ENCODE results near the gene LIN28A.

LIN28A gene

DNA sequence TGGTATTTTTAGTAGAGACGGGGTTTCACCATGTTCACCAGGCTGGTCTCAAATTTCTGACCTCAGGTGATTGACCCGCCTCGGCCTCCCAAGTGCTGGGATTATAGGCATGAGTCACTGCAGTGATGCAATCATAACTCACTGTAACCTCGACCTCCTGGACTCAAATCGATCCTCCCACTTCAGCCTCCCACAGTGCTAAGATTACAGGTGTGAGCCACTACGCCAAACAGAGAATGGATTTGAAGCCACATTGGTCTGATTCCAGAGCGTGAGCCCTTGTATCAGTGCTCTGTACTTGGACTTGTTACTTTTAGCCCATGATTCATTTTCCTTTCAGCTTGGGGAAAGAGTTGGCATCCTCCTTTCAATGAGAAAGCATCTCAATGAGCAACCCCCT lies 23.2 kb upstream of the LIN28A start:
- DNase-seq (ENCODE audit: low read depth in 2 of 2) = no peak

DNA sequence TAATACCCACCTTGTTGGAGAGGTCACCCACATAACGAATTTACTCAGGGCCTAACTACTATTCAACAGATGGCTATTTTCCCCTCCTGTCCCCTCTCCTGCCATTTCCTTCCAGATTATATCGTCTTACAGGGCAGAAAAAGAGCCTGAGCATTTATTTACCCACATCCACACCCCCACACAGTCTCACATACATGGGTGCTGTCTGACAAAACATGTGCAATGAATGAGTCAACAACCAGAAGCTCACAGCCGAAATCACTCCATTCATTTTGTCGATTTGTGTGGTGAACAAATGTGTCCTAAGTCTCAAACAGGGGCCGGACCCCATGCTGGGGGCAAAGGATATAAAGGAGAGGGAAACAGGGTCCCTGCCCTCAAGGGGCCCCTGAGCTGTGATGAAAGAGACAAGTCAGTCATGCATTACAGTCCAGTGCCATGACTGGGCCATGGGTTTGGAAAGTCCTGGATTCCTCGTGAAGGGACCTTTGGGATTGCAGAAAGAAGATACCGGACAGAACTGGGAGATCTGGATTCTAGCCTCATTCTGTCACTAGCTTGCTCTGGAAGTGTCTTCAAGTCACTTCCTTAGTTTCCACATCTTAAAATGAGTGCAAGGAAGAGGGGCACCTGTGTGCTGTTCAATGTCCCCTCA lies 21.7 kb upstream of the LIN28A start:
- DNase-seq (ENCODE audit: low read depth in 2 of 2) = no peak

DNA sequence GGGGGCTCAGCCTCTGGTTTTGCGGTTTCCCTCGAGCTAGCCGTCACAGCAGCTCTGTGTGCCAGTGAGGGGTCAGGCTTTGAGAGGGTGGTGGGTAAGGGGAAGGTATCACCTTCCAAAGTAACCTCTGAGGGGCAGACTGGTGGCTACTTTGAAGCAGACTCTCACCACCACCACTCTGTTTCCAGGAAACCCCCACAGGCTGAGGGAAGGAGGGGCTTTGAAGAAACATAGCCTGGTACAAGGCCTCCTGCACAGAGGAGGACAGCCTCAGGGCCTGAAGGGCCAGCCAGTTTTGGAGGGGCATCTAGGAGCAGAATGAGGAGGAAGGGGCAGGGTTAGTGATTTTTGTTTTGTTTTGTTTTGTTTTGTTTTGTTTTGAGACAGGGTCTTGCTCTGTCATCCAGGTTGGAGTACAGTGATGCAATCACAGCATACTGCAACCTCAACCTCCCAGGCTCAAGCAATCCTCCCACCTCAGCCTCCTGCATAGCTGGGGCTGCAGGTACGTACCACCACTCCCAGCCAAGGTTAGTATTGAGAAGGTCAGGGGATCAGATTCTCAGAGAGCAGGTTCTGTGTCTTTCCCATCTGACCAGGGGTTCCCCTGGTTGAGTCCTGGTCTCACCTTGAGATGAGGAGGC lies 20.9 kb upstream of the LIN28A start:
- DNase-seq (ENCODE audit: low read depth in 2 of 2) = no peak

DNA sequence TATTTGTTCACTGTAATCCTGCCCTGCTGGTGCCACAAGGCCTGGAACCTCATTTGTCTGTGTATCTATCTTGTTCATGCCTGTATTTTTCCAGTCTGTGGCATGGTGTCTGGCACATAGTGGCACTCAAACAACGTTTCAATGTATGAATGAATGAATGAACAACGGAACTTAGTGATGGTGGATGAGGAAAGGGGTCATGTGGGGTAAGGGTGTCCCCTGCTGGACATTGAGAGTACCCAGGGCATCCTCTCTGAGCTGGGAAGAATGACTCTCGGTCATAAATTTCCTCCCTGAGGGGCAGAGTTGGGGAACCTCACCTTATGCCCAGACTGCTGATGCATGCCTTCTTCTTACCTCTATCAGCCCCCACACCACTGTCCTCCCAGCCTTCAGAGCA lies 19.2 kb upstream of the LIN28A start:
- no peak for DNase-seq (ENCODE audit: low read depth in 2 of 2)

DNA sequence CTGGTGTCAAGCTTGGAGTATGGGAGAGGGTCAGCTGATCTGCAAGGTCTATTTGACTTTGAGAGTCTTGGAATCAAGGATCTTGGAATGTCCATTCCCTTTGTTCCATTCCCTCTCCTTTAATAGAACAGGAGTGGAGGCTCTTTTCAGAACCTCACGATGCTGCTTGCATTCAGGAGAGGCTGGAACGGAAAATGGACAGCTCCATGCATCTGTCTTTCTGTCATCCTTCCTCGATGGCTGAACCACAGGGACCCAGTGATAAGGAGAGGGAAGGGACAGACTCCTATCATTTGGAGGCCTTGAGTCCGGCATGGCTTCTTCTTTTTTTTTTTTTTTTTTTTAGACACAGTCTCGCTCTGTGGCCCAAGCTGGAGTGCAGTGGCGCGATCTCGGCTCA lies 14.9 kb upstream of the LIN28A start:
- DNase-seq (ENCODE audit: low read depth in 2 of 2) = no peak

DNA sequence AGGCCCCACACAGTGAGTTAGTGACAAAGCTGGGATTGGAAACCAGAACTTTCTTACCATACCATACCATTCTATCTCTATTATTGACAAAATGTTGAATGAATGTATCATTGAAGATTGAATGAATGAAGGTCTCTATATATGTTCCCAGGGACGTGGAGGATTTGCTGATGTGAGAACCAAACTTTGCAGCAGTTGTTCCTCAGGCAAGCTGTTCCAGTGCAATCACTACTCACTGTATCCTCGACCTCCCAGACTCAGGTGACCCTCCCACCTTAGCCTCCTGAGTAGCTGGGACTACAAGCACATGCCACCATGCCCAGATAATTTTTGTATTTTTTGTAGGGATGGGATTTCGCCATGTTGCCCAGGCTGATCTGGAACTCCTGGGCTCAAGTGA lies 11.6 kb upstream of the LIN28A start:
- DNase-seq (ENCODE audit: low read depth in 2 of 2) = no peak

DNA sequence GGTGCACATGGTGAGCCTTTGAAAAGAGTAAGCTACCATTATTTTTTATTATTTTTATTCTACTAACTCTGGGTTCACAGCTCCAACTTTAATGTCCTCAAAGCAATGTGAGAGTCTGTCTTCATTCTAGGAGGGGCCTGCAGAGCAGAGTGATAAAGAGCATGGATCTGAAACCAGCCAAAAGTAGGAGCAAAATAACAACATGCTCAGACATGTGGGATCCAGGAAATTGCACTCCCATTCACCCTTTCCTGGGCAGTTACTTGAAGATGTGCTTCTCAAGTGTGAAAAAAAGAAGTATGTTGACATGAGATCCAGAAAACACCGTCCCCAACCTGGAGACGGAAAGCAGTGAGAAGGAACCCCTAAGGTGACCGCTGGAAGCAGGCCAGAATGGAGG lies 8.7 kb upstream of the LIN28A start:
- DNase-seq (ENCODE audit: low read depth in 2 of 2) = no peak

DNA sequence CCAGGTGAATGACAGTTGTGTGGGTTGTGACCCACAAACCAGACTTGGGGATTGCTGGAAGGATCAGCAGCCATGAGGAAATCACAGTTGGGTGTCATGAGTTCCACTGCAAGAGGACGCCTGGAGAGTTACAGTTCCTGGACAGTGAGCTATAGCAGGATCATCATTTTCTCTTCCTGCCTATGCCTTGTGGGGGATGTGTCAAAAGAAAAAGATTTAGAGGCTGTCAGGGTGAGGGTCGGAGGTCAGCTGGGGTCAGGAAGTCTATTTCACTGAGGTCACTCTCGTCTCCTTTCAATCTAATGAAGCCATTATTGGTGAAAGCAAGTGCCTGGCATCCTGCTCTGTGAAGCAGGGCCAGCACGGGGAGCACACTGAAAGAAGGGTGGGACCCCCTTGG lies 7.0 kb upstream of the LIN28A start:
- DNase-seq (ENCODE audit: low read depth in 2 of 2) = no peak

DNA sequence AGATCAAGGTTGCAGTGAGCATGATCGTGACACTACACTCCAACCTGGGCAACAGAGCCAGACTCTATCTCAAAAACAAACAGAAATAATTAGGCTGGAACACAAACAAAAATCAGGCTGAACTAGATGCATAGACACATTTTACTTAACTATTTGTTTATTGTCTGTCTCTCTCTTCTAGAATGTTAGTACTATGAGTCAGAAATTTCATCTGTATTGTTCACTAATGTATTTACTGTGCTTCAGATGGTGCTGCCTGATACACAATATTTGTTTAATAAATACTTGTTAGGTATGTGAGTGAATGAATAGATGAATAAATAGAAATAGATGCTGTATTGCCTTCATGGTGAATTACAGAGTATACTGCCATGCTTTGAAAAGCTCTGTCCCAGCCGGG lies 6.0 kb upstream of the LIN28A start:
- no peak for DNase-seq (ENCODE audit: low read depth in 2 of 2)

DNA sequence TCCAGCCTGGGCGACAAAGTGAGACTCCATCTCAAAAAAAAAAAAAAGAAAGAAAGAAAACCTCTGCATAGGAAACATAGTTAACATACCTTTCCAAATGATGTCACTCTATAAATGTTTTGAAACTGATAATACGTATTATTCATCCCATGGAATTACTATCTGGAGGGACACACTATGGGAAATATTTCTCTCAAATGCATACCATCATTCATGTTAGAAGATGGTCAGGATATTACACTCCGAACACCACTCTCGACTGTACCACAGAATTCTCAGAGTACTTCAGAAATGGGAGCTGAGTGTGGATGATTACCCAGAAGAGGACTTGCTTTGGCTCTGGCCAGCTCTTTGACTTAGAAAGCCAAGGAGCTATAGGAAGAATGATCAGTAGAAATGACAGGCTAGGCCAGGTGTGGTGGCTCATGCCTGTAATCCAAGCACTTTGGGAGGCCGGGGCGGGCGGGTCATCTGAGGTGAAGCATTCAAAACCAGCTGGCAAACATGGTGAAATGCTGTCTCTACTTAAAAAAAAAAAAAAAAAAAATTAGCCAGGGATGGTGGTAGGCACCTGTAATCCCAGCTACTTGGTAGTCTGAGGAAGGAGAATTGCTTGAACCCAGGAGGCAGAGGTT lies 5.2 kb upstream of the LIN28A start:
- peak; percentile 19 to 24 for DNase-seq (ENCODE audit: low read depth in 2 of 2)

DNA sequence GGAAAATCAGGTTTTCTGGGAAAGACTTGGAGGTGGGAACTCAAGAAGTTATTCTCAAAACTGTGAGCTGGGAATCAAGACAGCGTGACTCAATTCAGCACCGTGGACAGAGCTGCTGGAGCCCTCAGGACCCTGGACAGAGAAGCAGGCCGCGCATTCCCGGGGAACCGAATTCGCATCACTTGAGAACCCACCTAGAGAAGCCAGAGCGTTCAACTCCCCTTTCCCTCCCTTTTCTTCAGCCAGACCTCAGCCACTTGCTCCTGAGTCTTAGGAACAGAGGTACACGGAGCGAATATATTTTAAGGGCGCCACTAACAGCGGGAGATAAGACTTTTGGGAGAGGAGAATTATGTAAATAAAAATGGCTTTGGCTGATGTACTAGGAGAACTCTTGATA lies 2.0 kb upstream of the LIN28A start:
- peak in 1 of 2 experiments; percentile 29 for DNase-seq (ENCODE audit: low read depth in 2 of 2)

DNA sequence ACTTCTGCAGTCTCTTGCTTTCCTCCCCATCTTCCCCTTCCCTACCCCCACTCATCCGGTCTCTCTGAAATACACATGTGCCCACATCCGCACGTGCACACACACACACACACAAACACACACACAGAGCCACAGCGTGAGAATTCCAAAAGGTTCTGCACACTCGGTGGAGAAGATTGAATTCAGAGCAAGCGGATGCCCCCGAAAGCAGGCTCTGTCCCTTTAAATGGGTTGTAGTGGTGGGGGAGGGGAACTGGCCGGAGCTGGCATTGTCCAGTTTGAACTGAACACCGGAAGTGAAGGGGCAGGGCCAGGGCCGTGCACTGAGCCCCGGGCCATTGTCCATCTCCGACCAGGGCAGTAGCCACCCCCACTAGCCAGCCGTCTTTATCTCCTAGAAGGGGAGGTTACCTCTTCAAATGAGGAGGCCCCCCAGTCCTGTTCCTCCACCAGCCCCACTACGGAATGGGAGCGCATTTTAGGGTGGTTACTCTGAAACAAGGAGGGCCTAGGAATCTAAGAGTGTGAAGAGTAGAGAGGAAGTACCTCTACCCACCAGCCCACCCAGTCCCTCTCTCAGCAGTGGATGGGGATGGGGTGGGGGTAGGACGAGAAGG lies 1.3 kb upstream of the LIN28A start:
- DNase-seq (ENCODE audit: low read depth in 2 of 2) = no peak

DNA sequence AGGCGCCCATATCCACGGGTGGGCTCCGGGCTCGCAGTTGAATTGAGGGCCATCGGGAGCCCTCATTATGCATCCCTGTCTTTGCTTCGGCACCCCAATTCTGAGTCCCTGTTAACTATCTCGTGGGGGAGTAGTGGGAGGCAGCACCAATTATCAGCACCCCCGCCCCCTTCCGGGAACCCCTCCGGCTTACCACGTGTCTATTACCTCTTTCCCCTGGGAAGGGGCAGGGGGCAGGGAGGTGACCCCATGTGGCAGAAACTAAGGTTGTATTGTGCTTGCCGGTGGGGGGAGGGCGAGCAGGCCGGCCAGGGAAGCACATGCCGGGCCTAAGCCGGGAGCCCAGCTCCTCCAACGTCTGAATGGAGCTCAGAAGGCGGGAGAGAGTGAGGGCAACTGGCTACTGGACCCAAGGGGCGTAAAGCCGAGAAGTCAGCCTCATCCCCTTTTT lies 1.0 kb downstream of the LIN28A start:
- no peak for DNase-seq (ENCODE audit: low read depth in 2 of 2)

DNA sequence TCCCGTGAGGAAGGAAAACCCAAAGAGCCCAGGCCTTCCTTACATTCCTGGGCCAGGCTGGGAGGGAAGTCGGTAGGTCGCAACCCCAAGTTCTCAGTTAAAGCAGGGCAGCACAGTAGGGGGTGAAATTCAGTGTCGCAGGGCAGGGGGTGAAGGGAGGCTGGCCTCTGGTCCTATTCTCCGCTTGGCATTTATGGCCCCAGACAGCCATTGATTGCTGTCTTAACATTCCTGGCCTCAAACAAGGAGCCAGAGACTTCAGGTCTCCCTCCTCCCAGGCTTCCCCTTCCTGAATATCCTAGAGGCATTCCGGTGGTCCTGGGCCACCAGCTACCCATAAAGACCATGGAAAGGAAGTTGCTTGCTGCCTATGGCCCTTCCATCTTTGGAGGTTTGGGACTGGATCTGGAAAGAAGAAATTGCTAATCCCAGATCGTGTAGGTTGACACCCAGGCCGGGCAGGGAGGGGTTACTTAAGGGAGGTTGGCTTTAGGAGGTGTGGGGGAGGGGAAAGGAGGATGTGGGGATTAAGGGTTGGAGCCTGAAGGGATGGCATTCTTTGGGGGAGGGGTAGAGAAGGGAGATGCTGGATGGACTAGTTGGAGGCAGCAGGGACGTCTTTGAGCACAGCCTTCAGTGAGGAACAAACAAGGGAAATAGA lies 1.7 kb downstream of the LIN28A start:
- no peak for DNase-seq (ENCODE audit: low read depth in 2 of 2)

DNA sequence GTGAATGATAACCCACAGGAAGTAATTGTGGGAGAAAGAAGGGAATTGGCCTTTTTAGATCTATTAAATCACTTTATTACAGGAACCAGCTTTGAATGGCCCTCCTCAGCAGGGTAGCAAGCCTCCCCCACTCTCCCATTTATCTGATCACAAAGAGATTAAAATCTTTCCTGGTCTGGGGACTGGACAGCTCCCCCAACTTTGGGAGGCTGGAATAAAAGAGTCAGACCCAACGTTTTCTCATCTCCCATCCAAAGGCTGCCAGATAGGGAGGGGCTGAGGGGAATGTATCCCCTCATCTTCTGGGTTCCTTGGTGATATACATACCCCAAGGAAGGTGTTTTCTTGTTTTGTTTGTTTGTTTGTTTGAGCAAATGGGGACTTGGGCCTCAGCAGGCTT lies 2.4 kb downstream of the LIN28A start:
- no peak for DNase-seq (ENCODE audit: low read depth in 2 of 2)

DNA sequence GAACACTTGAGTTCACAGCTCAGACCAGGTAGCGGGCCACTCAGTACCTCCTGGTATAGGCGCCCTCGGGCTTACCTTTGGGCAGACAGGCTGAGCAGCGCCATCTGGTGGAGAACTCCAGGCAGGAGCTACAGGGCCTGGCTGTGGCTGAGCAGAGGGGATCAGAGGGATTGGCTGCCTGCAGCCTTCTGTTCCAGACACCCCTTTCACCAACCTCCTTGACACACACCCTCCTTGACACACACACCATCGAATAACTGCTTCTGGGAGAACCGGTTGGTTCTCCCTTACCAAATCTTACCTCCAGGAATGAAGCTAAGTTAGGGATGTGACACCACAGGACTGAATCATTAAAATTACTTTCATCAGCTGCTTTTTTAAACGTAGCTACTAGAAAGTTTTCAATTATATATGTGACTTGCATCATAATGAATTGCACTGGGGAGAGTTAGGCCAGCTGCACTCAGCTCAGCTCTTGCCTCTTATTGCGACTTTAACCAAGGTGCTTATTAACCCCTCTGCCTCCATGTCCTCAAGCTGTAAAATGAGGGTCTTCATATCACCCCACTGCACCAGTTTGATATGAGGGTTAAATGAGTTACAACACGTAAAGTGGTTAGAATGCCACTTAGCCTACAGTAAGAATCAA lies 6.6 kb downstream of the LIN28A start:
- peak; percentile 6 to 8 for DNase-seq (ENCODE audit: low read depth in 2 of 2)

DNA sequence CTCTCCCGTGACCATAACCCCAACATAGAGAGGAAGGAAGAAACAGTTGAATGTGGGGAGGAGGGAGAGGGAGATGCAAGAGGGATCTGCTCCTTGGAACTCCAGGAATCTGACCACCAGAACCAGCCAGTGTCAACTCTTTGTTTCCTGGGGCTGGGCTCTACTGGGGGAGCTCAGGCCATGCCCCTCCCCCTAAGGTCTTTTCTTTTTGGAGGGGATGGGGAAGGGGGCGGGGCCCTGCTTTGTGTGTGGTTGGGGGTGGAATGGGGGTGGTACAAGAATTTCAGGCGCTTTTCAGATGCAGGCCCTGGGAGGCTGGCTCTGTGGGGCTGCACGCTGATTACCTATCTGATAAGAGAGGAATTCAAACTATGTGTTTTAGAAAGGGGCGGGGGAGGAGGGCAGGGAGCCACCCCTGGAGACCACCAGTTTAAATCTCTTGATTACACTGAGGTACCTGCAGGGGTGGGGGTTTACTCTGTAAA lies 8.3 kb downstream of the LIN28A start:
- no peak for DNase-seq (ENCODE audit: low read depth in 2 of 2)

DNA sequence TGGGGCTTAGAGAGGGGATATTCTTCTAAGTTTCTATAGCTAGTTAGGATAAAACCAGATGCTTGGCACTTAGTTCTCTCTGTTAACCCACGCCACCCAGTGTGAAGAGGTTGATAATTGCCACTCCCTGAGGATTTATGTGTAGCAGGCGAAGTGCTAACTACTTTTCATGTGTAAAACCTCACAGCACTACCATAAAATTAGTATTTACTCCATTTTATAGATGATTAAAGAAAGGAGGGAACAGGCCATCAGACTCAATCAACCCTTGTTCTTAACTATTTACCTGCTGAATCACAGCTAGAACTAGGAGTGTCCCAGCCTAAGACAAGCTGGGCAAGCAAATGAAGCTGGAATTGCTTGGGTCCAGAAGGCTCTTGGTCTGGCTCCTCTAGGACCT lies 8.9 kb downstream of the LIN28A start:
- no peak for DNase-seq (ENCODE audit: low read depth in 2 of 2)

DNA sequence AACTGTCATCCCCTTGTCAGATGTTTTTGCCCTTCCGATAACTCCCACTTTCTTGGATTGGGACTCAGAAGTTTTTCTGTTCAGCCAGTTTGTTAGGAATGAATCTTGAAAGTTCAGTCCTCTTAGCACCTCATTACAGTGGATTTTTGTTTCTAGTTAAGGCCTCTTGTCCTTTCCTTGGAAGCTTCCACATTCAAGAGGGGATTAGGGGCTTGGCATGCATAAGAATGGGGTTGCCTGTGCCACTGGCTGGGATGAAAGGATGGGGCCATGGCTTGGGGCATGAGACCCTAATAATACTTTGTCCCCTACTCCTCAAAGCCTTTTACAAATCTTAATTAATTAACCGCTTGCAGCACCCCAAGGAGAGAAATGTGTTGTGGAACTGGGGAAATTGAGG lies 19.1 kb downstream of the LIN28A start:
- no peak for DNase-seq (ENCODE audit: low read depth in 2 of 2)

DNA sequence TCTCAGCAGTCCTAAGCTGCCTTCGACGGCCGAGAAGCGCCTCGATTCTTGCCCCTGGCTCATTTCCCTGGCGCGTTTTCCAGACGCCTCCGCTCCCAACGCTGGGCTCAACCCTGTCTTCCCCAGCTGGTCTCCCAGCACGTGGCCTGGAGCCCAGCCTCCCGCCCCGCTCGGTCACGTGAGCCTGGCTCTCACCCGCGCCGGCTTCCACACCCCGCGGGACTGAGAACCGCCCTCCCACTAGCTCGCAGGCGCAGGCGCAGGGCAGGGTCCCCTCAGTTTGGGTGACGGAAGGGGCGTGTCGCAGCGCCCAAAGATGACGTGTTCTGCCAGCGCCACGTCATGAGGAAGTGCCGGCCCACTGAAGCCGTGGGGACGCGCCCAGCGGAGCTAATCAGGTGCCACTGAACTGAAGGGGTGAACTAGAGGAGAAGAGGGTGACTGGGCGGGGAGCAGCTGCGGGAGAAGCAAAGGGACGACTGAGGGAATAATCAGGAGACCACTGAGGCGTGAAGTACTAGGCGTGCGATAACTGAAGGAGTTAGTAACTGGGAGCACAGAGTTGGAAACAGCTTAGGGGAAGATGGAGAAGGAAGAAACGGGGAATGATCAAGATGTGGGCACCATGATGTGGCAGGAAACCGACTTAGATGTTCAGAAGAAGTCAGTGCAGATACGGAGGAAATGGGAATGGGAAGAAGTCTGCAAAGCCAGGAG lies 21.5 kb downstream of the LIN28A start, which contains the start of gene DHDDS:
TSS of gene DHDDS (plus strand) at position 343 of the 717 bp plus-strand sequence. CDS start 625 bp downstream, outside the sequence.
- peak; percentile 95 for DNase-seq (ENCODE audit: low read depth in 2 of 2)

DNA sequence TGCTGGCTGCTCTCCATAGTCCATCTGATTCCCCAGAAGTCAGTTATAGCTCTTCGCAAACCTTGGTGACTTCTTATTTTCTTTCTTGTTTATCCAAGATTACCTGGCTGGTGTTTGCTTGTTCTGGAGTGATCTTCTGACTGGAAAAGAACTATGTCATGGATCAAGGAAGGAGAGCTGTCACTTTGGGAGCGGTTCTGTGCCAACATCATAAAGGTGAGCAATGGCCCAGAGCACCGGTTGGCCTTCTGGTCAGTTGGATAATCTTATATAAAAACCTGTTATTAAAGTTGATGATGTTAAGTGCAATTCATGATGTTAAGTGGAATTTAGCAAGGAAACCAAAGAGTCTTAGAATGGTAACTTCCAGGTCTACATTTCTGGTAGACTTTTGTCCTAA lies 22.2 kb downstream of the LIN28A start:
- DNase-seq (ENCODE audit: low read depth in 2 of 2) = no peak

Measured in fibroblast of skin of left biceps (primary cell).